Cerebellar nuclear complex (tissue), 1 donor: Measurements from ENCODE around the gene PTCH1.

Experiments
- DNase-seq, 2 experiments: peaks; one replicate each; lab custom pipeline; 2025; lab: John Stamatoyannopoulos, UW

PTCH1 gene

DNA sequence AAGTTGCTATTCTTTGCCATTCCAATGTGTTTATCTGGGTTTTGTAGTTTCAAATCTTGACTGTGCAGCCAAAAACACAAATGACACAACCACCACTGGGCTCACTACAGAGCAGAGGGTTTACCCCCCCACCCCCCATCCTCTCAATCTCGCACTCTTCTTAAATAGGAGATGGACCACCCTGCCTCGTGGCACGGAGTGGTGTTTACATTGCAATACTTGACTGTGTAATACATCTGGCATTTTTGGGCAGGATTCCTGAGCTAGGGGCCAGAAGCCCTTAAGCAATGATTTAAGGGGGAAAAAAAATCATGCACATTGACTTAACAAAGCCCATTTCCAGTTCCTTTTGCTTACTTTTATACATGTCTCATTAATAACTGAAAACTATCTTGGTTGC lies 19.0 kb downstream of the PTCH1 start:
- DNase-seq, result no peak

DNA sequence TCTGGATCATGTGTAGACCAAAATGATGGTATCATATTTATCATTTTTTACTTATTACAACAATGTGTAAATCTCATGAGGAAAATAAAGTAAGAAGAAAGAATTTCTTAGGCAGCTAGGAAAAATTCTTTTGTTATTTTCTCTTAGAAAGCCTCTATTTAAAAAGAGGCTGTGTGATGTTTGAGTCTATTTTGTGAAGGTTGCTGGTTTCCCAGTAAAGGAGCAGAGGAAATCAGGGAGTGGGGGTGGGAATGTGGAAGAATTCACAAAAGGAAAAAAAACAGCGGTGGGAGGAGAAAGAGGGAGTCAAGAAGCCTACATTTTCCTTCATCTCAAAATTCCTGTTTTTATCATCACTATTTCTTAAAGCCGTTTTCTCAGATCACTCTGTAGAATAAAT lies 20.1 kb downstream of the PTCH1 start:
- no peak for DNase-seq

GRCh38 chr9:95495961-95496360 lies 20.8 kb downstream of the PTCH1 start:
- no peak for DNase-seq

DNA sequence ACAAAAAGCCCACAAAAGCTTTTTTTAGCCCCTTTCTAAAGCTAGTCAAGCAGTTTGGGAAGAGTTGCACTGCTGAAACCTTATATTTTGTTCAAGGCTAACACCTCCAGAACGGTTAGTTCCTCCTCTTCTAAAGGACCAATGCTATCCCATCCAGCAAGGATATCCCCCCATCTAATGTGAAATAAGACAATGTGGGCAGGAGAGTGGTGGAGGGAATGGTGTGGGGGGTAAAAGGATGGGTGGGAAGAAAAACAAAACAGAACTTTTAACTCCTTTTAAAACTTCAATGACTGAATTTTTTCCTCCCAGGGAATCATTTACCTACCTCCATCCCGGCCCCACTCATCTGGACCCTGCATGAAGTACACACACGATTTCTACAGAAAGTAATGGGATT lies 21.2 kb downstream of the PTCH1 start:
- DNase-seq, result no peak

DNA sequence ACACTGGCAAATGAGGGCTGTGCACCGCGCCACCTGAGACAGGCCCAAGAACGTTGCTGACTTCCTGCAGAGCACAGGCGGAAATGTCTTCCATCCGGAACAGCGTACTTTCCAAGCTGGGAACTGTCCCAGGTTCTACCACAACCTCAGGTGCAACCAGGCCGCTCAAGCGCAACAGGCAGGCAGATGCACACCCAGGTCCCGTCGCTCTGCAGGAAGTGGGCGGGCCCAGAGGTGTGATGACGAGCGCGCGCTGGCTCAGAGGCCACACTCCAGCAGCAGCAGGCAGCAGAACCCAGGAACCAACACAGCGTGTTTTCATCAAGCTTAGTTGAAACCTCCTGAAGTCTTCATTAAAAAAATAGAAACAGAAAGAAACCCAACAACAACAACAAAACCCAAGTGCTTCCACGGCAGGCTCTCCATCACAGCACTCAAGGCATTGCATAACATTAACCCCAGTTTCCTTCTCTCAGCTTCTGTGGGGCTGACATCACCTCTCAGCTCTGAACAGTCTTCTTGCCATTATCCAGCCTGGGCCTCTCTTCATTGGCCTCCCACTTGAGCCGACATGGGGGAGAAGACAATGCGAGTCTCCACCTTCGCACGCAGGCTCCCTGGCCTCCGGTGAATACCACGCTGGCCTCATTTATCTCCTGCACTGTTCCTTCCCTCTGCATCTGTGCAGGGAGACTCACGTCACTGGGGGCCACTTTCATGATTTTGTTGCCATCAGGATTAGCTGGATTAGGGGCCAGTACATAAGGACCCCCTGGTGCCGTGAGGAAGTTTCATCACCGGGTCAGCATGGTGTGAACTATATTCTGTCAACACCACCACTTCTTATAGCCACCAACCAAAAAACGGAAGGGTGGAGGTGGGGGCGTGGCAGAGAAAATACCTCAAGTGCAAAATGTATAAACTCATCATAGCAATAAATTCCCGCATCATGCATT lies 22.1 kb downstream of the PTCH1 start:
- peak; percentile 82 to 95 for DNase-seq

DNA sequence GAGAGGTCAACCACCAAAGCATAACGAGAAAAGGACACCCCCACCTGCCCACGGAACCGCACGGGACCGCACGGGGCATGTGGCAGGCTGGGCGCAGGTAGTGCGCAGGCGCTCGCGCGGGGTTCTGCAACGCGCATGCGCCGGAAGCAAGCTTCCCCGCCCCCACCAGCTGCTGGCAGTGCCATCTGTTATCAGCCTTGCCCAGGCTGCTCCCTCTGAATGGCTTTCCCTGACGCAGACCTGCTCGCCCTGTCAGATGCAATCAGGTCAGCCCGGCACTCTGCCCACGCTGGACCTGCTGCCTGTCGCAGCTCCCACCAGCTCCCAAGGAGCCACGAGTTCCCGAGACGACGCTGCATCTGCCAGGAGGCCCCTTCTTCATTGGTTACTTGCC lies 22.8 kb downstream of the PTCH1 start:
- peak; percentile 82 to 95 for DNase-seq

GRCh38 chr9:95493402-95493801 lies 23.4 kb downstream of the PTCH1 start:
- no peak for DNase-seq

GRCh38 chr9:95491543-95492320 lies 25.0 kb downstream of the PTCH1 start:
- peak; percentile 18 to 58 for DNase-seq

GRCh38 chr9:95488954-95489353 lies 27.8 kb downstream of the PTCH1 start:
- no peak for DNase-seq

GRCh38 chr9:95486318-95486717 lies 30.5 kb downstream of the PTCH1 start:
- DNase-seq, result peak; percentile 36 to 84

- no peak for DNase-seq
These were observed 32.5 kb downstream of the PTCH1 start for GRCh38 chr9:95484225-95484624.

- no peak for DNase-seq
These were observed 33.3 kb downstream of the PTCH1 start for GRCh38 chr9:95483431-95483830.

GRCh38 chr9:95482621-95483020 lies 34.1 kb downstream of the PTCH1 start:
- no peak for DNase-seq

- DNase-seq, result no peak
These were observed 35.8 kb downstream of the PTCH1 start for GRCh38 chr9:95481000-95481399.

DNA sequence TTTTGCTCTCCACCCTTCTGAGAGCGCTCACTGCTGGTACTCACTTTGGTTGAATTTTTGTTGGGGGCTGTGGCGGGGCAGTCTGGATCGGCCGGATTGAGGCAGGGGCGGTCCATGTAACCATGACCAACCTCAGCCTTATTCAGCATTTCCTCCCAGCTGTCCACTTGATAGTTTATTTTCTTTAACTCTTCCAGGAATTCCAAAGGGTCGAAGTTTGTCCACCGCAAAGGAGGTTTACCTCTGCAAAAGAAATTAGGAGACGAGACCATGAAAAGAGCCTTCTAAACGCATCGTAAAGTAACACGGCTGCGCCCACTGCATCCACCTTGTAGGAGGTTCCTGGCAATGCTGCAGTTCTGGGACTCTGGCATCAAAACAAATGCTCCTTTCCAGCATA lies 36.4 kb downstream of the PTCH1 start:
- no peak for DNase-seq

DNA sequence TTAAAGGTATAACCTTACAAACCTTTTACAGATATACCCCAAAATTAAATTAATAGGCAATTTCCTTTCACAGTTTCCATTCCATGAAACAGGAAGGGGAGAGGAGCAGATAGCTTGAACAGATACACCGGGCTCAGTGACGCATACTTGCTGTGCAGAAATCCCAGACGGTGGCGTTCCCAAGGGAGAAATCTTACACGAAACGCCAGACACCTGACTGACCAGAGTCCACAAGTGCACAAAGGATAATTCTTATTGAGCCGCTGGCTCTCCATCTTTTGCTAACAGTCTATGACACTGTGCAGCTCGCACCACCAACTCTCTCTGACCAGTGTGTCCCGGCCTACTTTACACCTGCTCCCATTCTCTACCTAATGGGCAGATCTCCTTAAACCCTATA lies 37.4 kb downstream of the PTCH1 start:
- no peak for DNase-seq

- DNase-seq, result no peak
These were observed 38.4 kb downstream of the PTCH1 start for GRCh38 chr9:95478335-95478734.

DNA sequence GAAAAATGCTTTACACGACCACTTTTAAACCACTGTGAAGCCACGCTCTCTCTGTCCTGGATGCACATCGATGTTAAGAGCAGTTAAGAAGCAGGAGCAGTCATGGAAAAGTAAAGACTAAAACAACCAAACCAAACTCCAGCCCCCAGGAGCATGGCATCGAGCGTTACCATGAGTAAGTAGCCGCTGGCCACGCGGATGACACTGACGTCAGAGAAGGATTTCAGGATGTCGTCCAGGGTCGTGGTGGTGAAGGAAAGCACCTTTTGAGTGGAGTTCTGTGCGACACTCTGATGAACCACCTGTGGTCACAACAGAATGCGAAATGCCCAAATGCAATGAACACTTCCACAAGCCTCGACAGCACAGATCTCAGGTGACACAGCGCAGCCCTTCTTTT lies 38.9 kb downstream of the PTCH1 start:
- DNase-seq, result no peak

DNA sequence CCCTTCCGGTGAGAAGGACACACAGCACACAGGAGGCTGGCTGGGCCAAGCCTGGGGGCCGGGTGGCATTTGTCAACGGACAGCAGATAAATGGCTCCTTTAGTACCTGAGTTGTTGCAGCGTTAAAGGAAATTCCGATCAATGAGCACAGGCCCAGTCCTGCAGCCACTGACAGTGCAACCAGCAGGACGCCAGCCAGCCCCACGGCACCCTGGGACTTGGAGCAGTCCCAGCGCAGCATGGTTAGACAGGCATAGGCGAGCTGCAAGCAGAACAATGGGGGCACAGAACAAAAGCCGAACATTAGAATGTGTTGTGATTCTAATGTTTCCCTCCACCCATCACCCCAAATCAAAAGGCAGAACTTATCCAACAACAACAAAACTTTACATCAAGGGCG lies 39.3 kb downstream of the PTCH1 start:
- DNase-seq, result no peak

DNA sequence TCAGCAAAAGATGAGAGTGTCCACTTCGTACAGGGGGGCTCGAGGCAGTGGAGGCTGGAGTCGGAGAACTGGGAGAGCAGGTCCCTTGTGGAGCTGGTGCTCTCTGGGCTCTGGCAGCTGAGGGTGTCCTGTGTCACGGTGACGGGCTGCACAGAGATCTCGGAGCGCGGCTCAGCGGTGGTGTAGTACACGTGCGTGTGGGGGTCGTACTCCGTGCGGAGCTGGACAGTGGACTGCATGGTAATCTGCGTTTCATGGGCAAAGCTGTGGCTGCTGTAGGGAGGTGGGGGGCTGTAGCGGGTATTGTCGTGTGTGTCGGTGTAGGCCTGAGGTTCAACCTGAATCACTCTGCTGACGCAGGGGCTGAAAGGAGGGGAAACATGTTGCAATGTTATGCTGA lies 48.0 kb downstream of the PTCH1 start:
- DNase-seq, result no peak

DNA sequence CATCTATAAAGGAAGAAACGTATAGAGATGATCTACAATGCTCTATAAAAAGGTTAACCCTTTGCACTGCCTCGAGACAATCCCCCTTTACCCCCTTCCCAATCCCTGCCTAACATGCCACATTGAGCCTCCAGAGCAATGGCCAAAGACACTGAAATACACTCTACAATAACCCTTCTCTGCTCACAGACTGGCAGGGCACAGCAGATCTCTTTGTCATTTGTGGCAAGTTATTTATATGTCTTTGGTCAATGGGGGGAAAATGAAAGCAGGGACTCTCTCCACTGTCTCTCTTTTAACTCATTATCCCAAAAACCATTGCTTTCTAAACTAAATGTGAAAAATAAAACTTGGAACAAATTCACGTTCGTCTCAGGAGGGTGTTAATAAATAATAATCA lies 51.7 kb downstream of the PTCH1 start:
- no peak for DNase-seq

- no peak for DNase-seq
These were observed 53.4 kb downstream of the PTCH1 start for GRCh38 chr9:95463148-95464060.
